Aorta (tissue), 5 donors: ENCODE results near the gene MAB21L3. TPM values are rescaled to one million over a fixed set of nuclear protein-coding genes. Genes with fewer than 3 reads are reported as not detected.

Experiments used
- ATAC-seq: fragments of 200-7000 bp; cut with Tn5 transposase; one replicate; pipeline ENCODE4 v1.9.1; 2022; ENCODE audit warnings: moderate library complexity; ENCODE audit not compliant: low FRiP score
- DNase-seq, 2 donors: peaks; one replicate each; pipeline ENCODE4 v3.0.0-alpha.2; 2020
- H3K27ac ChIP-seq, 2 donors: one replicate each; pipeline ENCODE4 v1.5.1; 2013; ENCODE audit warnings: low read length in 2 of 2, mild to moderate bottlenecking in 2 of 2, moderate library complexity in 2 of 2, control low read depth in 1 of 2, inconsistent platforms in 1 of 2, low read depth in 1 of 2
- H3K27me3 ChIP-seq, 2 donors: one replicate each; pipeline ENCODE4 v1.6.1; 2013; ENCODE audit warnings: control low read depth in 1 of 2, low read length in 1 of 2, mild to moderate bottlenecking in 1 of 2, moderate library complexity in 1 of 2; ENCODE audit not compliant: insufficient read depth in 2 of 2, control insufficient read depth in 1 of 2
- H3K36me3 ChIP-seq, 2 donors: one replicate each; pipeline ENCODE4 v1.6.1; 2013; ENCODE audit warnings: control low read depth in 1 of 2, low read length in 1 of 2, mild to moderate bottlenecking in 1 of 2; ENCODE audit not compliant: insufficient read depth in 2 of 2, control insufficient read depth in 1 of 2
- H3K4me1 ChIP-seq, 2 donors: one replicate each; pipeline ENCODE4 v1.6.1; 2013; ENCODE audit warnings: low read length in 2 of 2, control low read depth in 1 of 2, mild to moderate bottlenecking in 1 of 2, moderate library complexity in 1 of 2; ENCODE audit not compliant: insufficient read depth in 2 of 2, control insufficient read depth in 1 of 2
- H3K4me3 ChIP-seq, 2 donors: one replicate each; pipeline ENCODE4 v1.5.1; 2013; ENCODE audit warnings: low read length in 2 of 2, control low read depth in 1 of 2, mild to moderate bottlenecking in 1 of 2
- H3K9me3 ChIP-seq: one replicate; pipeline ENCODE4 v1.6.1; 2013; ENCODE audit warnings: mild to moderate bottlenecking, low read length; ENCODE audit not compliant: control insufficient read depth
- WGBS, 2 donors: extraction: QIAGEN DNeasy Blood & Tissue Kit; methylation state at CpG; one replicate each; pipeline ENCODE4 v1.1.7; 2013; 5-methylcytosine and 5-hydroxymethylcytosine counted together
- intact Hi-C, 2 donors: fragments of 100-400 bp; cut with DNase I; formaldehyde crosslinking; loops; one replicate each; pipeline versions ENCODE4 v1.14.2 to v1.15.0; 2022
- polyA plus RNA-seq, 2 donors: library from polyadenylated mRNA; stranded (reverse); fragments of 200-250 nt; gene quantifications; one replicate each; pipeline ENCODE4 v1.2.3, GENCODE V29; 2013
- total RNA-seq, 2 donors: library from RNA; stranded (reverse); fragmentation: NEBNext Ultra II Directional; extraction: Animal tissue kit (Norgen Biotek cat#: 25700); gene quantifications; one replicate each; pipeline ENCODE4 v1.2.1, GENCODE V29; 2021
- donor health status: healthy with polysubstance abuse.
- donor health status: Bipolar disorder and iron deficiency.
- donor health status: DM: no; HTN: no; CAD: no.
- donor health status: DM: no; HTN: no; CAD: no.
- donor health status: DM: yes; HTN: yes; CAD: no.

The MAB21L3 gene
- total and polyA plus RNA-seq, 4 donors, result 0.25 TPM; not detected in 3

DNA sequence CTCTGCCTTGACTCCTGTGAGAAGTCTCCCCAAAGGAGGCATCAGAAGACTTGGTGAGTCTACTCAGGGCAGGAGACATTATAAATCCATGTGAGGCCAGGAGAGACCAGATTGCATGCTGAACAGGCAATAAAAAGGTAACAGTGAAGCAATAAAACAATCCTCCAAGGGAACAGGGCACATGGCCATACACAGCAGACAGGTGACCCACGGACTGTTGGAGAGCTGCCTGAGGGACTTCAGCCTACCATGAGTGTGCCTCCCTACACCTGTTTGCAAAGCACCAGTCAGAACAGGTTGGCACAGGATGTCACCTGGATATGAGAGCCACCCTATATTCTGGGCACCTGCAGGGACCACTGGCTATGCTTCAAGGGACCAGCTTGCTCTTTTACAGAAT, 67.6 kb downstream of the MAB21L3 start:
- no peak overlapping the region for H3K4me3 ChIP-seq
- H3K9me3 ChIP-seq, result no peaks in the 10 kb centered on the region
- WGBS, 2 donors, result 66 to 67% methylated on average over 1 of the region's 1 CpG
- no peak overlapping the region for H3K27ac ChIP-seq
- peaks cover 0 to 2% of the 10 kb centered on the region in 2 donors for H3K27me3 ChIP-seq
- ATAC-seq, result no peak
- H3K4me1 ChIP-seq, result no peaks in the 10 kb centered on the region
- no peak for DNase-seq
- no peaks in the 10 kb centered on the region for H3K36me3 ChIP-seq
- intact Hi-C loops, result no loop called here

- intact Hi-C loops, result no loop called here
Observed at GRCh38 chr1:116179419-116179818, 68.2 kb downstream of the MAB21L3 start.

GRCh38 chr1:116179964-116180363, 68.8 kb downstream of the MAB21L3 start:
- intact Hi-C loops, result no loop called here
- H3K27me3 ChIP-seq, result peaks cover 0 to 2% of the 10 kb centered on the region in 2 donors
- no peaks in the 10 kb centered on the region for H3K36me3 ChIP-seq
- no peak overlapping the region for H3K27ac ChIP-seq
- no peaks in the 10 kb centered on the region for H3K9me3 ChIP-seq
- no peak for ATAC-seq
- H3K4me3 ChIP-seq, result no peak overlapping the region
- WGBS, 2 donors, result 81 to 87% methylated on average over 3 of the region's 3 CpGs
- H3K4me1 ChIP-seq, result no peaks in the 10 kb centered on the region
- no peak for DNase-seq

More at GRCh38 chr1:116179419-116179818, 68.2 kb downstream of the MAB21L3 start:
- WGBS, 2 donors, result 51 to 64% methylated on average over 2 of the region's 2 CpGs
- no peak overlapping the region for H3K27ac ChIP-seq
- DNase-seq, result no peak
- H3K4me3 ChIP-seq, result no peak overlapping the region
- H3K9me3 ChIP-seq, result no peaks in the 10 kb centered on the region
- H3K27me3 ChIP-seq, result peaks cover 0 to 2% of the 10 kb centered on the region in 2 donors
- no peaks in the 10 kb centered on the region for H3K36me3 ChIP-seq
- ATAC-seq, result no peak
- no peaks in the 10 kb centered on the region for H3K4me1 ChIP-seq

GRCh38 chr1:116182019-116182714, 71.0 kb downstream of the MAB21L3 start:
- Histone ChIP-seq H3K36me3 (no peaks in the 10 kb centered on the region), H3K9me3 (no peaks in the 10 kb centered on the region), H3K27me3 (peaks cover 0 to 2% of the 10 kb centered on the region in 2 donors), H3K4me1 (no peaks in the 10 kb centered on the region), H3K4me3 (no peak overlapping the region), H3K27ac (no peak overlapping the region)
- ATAC-seq (no peak), DNase-seq (no peak)
- intact Hi-C loops, result no loop called here
- 70 to 73% methylated on average over 3 of the region's 3 CpGs for WGBS, 2 donors

Other genes with a start within 250 kb of the MAB21L3 start
- 1 to 10 TPM; 6.6 to 6.8 TPM for gene SLC22A15, start 134.9 kb upstream of the MAB21L3 start, total RNA-seq
- 1 to 10 TPM; 2.9 to 4.4 TPM for gene SLC22A15, start 134.9 kb upstream of the MAB21L3 start, polyA plus RNA-seq